HG02763 (cell line): ENCODE measurements around the gene DOCK9.

Experiments
- ATAC-seq: cut with Tn5 transposase; IDR thresholded peaks from one replicate; pipeline ENCODE4 v1.9.1; 2021; ENCODE audit warnings: mild to moderate bottlenecking, moderate library complexity; ENCODE audit not compliant: unreplicated experiment

Gene DOCK9

GRCh38 chr13:98998831-98999638 is 21.2 kb upstream of the DOCK9 start:
- ATAC-seq: no peak

GRCh38 chr13:98997738-98998641 is 20.1 kb upstream of the DOCK9 start:
- ATAC-seq: no peak

- no peak for ATAC-seq
Measured at GRCh38 chr13:98997011-98997730, 19.3 kb upstream of the DOCK9 start.

- no peak for ATAC-seq
Measured at GRCh38 chr13:98996046-98996445, 18.2 kb upstream of the DOCK9 start.

DNA sequence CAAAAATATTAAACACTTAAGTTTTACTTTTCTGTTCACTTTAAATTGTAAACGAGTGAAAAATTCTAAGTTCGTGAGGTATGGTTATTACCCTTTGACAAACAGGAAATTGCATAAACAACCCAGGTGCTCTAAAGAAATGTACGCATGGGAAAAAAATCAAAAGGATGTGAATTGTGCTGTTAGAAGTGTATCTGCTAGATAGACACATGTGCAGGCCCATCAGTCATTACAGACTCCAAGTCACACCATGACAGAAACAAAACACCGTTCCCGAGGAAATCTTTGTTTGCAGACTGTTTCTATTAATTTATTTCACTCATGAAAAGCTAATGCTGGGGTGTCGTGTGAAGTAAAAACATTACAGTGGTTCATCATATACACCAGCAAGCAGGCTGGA is 17.0 kb upstream of the DOCK9 start:
- no peak for ATAC-seq

- no peak for ATAC-seq
Measured at GRCh38 chr13:98994080-98994479, 16.2 kb upstream of the DOCK9 start.

DNA sequence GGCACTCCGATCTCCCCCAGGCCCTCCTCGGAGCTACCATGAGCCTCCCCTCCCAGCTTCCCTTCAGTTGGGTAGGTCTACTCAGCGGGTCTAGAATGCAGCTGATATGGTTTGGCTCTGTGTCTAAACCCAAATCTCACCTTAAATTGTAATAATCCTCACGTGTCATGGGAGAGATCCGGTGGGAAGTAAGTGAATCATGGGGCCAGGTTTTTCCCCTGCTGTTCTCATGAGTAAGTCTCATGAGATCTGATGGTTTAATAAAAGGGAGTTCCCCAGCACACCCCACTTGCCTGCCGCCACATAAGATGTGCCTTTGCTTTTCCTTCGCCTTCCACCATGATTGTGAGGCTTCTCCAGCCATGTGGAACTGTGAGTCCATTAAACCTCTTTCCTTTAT is 14.5 kb upstream of the DOCK9 start:
- ATAC-seq: no peak

- no peak for ATAC-seq
Measured at GRCh38 chr13:98990701-98991100, 12.8 kb upstream of the DOCK9 start.

- ATAC-seq: no peak
Measured at GRCh38 chr13:98989469-98990235, 11.8 kb upstream of the DOCK9 start.

DNA sequence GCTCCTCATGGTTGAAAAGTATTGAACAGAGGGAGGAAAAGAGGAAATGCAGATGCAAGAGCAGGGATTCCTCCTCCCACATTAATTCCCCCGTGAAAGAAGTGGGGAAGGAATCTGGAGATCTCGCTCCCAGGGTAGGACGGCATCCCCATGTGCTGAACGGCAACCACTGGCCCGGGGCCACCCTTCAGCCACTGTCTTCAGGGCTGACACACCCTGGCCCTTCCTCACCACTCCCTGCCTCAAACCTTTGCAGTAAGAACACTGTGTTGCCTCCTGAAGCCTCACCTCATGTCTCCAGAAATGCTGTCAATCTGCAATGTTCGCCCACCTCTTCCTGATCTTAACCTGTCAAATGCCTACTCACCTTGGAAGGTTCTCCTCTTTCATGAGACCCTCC is 10.9 kb upstream of the DOCK9 start:
- ATAC-seq: no peak

DNA sequence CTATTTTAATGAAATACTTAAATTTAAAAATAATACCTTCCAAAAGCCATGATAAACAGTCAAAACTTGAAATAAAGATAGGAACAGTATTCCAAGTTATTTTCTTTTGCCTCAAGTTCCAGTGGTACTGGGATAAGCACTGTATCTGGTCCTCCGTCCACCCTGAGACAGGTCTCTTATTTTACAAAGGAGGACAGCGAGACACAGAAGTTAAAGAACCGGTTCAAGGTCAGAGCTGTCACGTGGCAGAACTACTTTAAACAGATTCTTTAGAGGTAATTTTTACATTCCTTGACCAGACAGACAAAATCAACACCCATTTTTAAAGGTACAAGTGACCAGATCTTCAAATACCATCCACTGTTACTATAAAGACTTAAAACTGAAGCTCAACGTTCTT is 10.4 kb upstream of the DOCK9 start:
- ATAC-seq: no peak

DNA sequence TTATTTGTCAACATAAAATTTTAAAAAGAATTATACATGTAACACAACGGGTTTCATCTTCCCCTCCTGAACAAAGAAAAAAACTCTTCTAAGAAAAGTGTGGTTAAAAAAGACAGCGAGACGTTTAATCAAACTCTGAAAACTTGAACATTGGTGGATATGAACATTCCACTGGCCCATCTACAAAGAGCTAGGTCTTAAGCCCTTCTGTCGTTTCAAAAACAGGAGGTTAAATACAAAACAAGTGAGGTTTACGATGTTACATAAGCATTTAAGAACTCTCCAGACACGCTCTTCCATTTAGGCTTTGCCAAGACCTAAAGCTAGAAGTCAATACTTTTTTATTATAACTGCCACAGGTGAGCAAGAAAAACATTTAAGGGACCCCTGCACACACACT is 9.4 kb upstream of the DOCK9 start:
- ATAC-seq: no peak

DNA sequence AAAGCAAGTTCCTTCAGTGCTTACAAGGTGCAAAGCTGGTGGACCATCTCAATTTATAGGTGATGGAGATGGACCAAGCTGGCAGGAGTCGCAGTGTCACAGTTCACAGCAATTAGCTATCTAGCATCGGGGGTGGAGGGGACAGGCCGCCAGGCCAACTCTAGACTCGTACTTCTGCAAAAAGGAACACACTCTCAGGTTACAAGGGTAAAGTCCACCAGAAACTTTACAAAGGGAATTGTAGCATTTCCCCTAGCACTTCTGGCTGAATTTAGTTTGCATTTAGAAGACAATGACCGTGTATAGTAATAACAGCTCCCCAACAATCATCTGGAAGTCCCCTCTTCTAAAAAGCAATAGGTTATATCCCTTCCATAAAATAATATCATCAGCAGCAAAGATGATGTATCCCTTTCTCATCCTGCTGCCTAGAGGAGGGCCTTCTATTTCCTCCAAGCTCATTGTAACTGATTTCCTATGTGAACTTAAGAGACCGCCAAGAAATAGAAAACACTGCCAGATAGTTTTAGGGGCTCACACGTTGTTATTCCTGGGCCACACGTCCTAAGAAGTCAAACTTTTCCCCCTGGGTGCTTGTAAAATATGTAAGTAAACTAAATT is 8.5 kb upstream of the DOCK9 start:
- ATAC-seq: no peak

- no peak for ATAC-seq
Measured at GRCh38 chr13:98985591-98985990, 7.7 kb upstream of the DOCK9 start.

DNA sequence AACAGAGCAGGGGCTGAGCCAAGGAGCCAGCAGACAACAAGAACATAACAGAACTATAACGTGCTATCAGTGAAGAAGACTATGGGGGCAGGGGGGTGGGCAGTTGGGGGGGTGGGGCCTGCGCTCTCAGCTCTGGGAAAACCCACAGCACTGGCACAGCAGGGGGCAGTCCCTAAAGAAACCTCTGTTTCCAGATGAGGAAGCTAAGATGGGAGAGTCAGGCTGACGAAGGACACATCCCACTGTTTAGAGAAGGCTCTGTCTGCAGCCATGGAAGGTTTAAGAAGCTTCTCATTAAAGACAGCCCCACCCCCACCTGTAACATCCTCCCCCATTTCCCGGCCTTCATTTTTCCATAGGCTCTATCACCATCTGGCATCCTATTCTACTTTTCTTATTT is 7.1 kb upstream of the DOCK9 start:
- no peak for ATAC-seq

DNA sequence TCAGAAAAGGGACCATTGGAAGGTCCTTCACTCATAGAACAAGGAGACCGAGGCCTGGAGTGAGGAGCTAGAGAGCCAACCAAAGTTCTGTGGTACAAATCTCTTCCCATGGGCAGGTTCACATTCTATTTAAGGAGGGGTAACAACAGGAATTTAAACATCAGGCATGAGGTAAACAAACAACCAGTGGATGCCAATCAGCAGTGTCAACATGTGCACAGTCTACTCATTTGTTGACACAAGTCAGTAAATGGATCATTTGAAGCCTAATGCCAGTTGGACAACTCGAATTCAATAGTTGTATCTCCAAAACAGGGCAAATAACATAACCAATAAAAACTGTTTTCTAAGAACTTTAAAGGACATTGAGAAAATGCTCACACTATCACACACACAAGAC is 6.3 kb upstream of the DOCK9 start:
- ATAC-seq: no peak

- ATAC-seq: no peak
Measured at GRCh38 chr13:98983182-98983581, 5.3 kb upstream of the DOCK9 start.

GRCh38 chr13:98981369-98982080 is 3.7 kb upstream of the DOCK9 start:
- no peak for ATAC-seq

DNA sequence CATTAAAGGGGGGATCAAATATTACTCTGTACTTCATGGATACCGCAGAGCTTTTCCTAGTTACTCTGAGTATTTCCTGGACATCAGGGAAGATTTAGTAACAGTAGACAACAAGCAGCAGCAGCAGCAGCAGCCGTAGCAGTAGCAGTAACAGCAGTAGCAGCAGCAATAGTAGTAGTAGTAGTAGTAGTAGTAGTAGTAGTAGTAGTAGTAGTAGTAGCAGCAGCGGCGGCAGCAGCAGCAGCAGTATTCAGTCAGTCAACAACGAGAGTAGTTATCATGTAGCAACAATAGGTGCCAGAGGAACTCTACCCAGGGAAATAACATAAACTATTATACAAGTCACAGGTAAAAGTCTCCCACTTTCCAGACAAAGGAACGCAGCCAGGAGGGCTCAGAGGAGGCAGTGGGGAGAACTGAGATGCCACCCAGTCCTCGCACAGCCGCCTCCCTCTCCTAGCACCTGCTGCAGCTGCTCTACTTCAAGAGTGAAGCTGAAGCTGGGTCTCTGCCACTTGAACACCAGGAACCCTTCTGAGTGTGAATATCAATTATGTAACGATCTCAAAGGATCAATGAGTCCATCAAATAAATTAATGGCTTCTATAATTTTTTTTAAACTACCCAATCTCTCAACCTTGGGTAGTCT is 1.3 kb upstream of the DOCK9 start:
- no peak for ATAC-seq
